ENCODE measurements around the gene DOCK2.

The DOCK2 gene

DNA sequence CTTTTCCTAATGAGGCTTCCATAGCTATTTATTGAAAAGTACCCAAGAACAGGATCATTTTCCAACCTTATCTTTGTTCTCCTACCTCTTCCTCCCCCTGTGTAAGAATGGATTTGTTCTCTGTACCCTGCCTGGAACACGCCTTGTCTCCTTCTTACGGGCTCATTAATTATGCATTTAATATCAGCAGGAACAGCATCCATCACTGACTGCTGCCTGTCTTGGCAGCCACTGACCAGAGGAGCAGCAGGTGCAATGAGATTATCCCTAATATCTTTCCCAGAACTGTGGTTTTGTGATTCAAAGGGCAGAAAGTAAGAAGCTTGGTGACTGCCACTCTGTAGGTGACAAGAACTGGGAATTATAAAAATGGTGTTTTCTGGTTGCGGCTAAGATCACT lies 362.5 kb downstream of the DOCK2 start (continued):
- TF ChIP-seq, protein P1, sequence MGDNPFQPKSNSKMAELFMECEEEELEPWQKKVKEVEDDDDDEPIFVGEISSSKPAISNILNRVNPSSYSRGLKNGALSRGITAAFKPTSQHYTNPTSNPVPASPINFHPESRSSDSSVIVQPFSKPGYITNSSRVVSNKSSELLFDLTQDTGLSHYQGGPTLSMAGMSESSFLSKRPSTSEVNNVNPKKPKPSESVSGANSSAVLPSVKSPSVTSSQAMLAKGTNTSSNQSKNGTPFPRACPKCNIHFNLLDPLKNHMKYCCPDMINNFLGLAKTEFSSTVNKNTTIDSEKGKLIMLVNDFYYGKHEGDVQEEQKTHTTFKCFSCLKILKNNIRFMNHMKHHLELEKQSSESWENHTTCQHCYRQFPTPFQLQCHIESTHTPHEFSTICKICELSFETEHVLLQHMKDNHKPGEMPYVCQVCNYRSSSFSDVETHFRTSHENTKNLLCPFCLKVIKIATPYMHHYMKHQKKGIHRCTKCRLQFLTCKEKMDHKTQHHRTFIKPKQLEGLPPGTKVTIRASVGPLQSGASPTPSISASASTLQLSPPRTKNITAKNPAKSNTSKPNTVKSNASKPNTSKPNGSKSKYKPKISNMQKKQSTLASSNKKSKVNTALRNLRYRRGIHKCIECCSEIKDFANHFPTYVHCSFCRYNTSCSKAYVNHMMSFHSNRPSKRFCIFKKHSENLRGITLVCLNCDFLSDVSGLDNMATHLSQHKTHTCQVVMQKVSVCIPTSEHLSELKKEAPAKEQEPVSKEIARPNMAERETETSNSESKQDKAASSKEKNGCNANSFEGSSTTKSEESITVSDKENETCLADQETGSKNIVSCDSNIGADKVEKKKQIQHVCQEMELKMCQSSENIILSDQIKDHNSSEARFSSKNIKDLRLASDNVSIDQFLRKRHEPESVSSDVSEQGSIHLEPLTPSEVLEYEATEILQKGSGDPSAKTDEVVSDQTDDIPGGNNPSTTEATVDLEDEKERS (tag by site-specific recombination; IDR thresholded peaks at IDR 0.05): no peak
- no peak for TF ChIP-seq ZNF777 (tag by site-specific recombination; IDR thresholded peaks at IDR 0.05; ENCODE audit: borderline replicate concordance)
- TF ChIP-seq YY2 (tag by site-specific recombination; IDR thresholded peaks at IDR 0.05): no peak
- no peak for TF ChIP-seq ZFP69B (tag by site-specific recombination; IDR thresholded peaks at IDR 0.05)
- TF ChIP-seq GFI1B (tag by site-specific recombination; IDR thresholded peaks at IDR 0.05): no peak
- TF ChIP-seq, protein P2, sequence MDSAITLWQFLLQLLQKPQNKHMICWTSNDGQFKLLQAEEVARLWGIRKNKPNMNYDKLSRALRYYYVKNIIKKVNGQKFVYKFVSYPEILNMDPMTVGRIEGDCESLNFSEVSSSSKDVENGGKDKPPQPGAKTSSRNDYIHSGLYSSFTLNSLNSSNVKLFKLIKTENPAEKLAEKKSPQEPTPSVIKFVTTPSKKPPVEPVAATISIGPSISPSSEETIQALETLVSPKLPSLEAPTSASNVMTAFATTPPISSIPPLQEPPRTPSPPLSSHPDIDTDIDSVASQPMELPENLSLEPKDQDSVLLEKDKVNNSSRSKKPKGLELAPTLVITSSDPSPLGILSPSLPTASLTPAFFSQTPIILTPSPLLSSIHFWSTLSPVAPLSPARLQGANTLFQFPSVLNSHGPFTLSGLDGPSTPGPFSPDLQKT (IDR thresholded peaks at IDR 0.05; ENCODE audit: borderline replicate concordance, low read depth, low read length): no peak
- TF ChIP-seq, protein P3, sequence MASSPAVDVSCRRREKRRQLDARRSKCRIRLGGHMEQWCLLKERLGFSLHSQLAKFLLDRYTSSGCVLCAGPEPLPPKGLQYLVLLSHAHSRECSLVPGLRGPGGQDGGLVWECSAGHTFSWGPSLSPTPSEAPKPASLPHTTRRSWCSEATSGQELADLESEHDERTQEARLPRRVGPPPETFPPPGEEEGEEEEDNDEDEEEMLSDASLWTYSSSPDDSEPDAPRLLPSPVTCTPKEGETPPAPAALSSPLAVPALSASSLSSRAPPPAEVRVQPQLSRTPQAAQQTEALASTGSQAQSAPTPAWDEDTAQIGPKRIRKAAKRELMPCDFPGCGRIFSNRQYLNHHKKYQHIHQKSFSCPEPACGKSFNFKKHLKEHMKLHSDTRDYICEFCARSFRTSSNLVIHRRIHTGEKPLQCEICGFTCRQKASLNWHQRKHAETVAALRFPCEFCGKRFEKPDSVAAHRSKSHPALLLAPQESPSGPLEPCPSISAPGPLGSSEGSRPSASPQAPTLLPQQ (tag by site-specific recombination; IDR thresholded peaks at IDR 0.05): no peak
- TF ChIP-seq ZFHX2 (tag by site-specific recombination; conservative IDR thresholded peaks at IDR 0.05): no peak
- TF ChIP-seq SP2 (tag by site-specific recombination; IDR thresholded peaks at IDR 0.05): no peak
- TF ChIP-seq ZFP3 (tag by site-specific recombination; IDR thresholded peaks at IDR 0.05; ENCODE audit: low read depth): no peak
- TF ChIP-seq ZNF133 (tag by site-specific recombination; IDR thresholded peaks at IDR 0.05): no peak

DNA sequence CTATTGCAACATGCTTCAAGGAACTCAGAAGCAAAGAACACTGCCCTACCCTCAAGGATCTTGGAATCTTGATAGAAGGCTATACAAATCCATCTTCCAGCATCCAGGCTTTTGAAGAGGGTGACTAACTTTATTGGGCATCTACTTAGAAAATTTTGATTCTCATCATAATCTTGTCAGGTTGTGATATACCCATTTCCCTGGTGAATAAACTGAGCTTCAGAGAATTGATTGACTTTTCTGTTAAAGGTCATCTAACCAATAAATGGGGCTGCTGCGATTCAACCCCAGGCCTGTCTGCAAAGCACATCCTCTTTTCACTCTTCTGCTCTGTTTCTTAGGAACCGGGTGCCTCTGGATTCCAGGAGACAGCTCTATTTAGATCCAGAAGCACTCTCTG lies 363.1 kb downstream of the DOCK2 start:
- H3K4me1 ChIP-seq (ENCODE audit: control insufficient read depth, insufficient read depth, low read length): no peaks in the 10 kb centered on the region
- POLR2A ChIA-PET: no interaction called here
- no peaks in the 10 kb centered on the region for H3K9me3 ChIP-seq (ENCODE audit: control insufficient read depth, insufficient read depth, low read depth, low read length)
- TF ChIP-seq ZNF777 (tag by site-specific recombination; IDR thresholded peaks at IDR 0.05; ENCODE audit: borderline replicate concordance): no peak
- no peaks in the 10 kb centered on the region for H3K36me3 ChIP-seq (ENCODE audit: control insufficient read depth in 2 of 2, insufficient read depth in 1 of 2, low read length in 2 of 2)
- no peak overlapping the region for H3K4me3 ChIP-seq (ENCODE audit: low read depth, low read length)
- no peak overlapping the region for H3K27ac ChIP-seq (ENCODE audit: extremely low read depth, low read depth, low read length)
- CTCF ChIA-PET: interaction anchor here (0.7 kb wide), 1 partner anchor 299 kb away, joined by 4 read pairs; no protein-coding TSS in a partner anchor

DNA sequence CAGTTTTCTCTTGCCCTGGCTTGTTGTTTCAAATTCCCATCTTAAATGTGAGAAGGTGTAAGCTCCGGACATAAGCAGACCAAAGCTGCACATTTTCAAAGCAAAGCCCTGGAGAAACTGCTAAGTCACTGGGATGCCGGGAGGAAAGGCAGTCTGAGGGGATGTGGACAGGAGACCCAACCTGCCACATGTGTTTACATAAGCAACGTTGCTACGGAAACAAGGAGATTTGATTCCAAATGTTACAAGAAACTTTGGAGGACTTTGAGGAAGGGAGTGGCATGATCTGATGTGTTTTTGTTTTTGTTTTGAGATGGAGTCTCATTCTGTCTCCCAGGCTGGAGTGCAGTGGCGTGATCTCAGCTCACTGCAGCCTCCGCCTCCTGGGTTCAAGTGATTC lies 368.9 kb downstream of the DOCK2 start:
- Histone ChIP-seq H3K4me1 (ENCODE audit: control insufficient read depth, insufficient read depth, low read length) (0 out of 2 replicates have a peak, but pooled peaks cover 2% of the 10 kb centered on the region), H3K27ac (ENCODE audit: extremely low read depth, low read depth, low read length) (no peak overlapping the region), H3K36me3 (ENCODE audit: control insufficient read depth in 2 of 2, insufficient read depth in 1 of 2, low read length in 2 of 2) (no peaks in the 10 kb centered on the region), H3K4me3 (ENCODE audit: low read depth, low read length) (no peak overlapping the region), H3K9me3 (ENCODE audit: control insufficient read depth, insufficient read depth, low read depth, low read length) (no peaks in the 10 kb centered on the region)
- CTCF ChIA-PET: interaction anchor here (1.8 kb wide), 1 partner anchor 26 kb away, joined by 6 read pairs; the partner anchor contains the start of gene INSYN2B
- POLR2A ChIA-PET: no interaction called here
- TF ChIP-seq ZNF629 (tag by site-specific recombination; IDR thresholded peaks at IDR 0.05) (no peak), ZFP41 (tag by site-specific recombination; IDR thresholded peaks at IDR 0.05; ENCODE audit: borderline replicate concordance) (no peak), ZNF544 (tag by site-specific recombination; IDR thresholded peaks at IDR 0.05) (no peak)

DNA sequence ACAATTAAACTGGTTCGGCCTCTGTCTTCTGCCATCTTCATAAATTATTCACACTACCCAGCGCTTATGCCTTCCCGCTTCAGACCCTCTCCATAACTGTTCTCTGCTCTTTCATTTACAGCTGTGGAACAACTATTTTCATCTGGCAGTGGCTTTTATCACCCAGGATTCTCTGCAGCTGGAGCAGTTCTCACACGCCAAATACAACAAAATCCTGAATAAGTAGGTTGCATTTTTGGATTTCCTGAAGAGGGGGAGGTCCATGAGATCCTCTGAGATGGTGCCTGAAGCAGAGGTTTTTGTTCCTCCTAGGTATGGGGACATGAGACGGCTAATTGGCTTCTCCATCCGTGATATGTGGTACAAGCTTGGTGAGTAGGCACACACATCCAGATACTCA lies 371.3 kb downstream of the DOCK2 start:
- Histone ChIP-seq H3K9me3 (ENCODE audit: control insufficient read depth, insufficient read depth, low read depth, low read length) (no peaks in the 10 kb centered on the region), H3K4me3 (ENCODE audit: low read depth, low read length) (no peak overlapping the region), H3K4me1 (ENCODE audit: control insufficient read depth, insufficient read depth, low read length) (0 out of 2 replicates have a peak, but pooled peaks cover 2% of the 10 kb centered on the region), H3K36me3 (ENCODE audit: control insufficient read depth in 2 of 2, insufficient read depth in 1 of 2, low read length in 2 of 2) (no peaks in the 10 kb centered on the region), H3K27ac (ENCODE audit: extremely low read depth, low read depth, low read length) (no peak overlapping the region)
- CTCF ChIA-PET: no interaction called here
- POLR2A ChIA-PET: no interaction called here
- TF ChIP-seq, protein P4, sequence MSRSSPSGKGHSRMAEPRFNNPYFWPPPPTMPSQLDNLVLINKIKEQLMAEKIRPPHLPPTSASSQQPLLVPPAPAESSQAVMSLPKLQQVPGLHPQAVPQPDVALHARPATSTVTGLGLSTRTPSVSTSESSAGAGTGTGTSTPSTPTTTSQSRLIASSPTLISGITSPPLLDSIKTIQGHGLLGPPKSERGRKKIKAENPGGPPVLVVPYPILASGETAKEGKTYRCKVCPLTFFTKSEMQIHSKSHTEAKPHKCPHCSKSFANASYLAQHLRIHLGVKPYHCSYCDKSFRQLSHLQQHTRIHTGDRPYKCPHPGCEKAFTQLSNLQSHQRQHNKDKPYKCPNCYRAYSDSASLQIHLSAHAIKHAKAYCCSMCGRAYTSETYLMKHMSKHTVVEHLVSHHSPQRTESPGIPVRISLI (tag by site-specific recombination; IDR thresholded peaks at IDR 0.05): no peak
- TF ChIP-seq MZF1 (tag by site-specific recombination; IDR thresholded peaks at IDR 0.05; ENCODE audit: borderline replicate concordance): no peak
- no peak for TF ChIP-seq ZNF37A (tag by site-specific recombination; IDR thresholded peaks at IDR 0.05)
- no peak for TF ChIP-seq ZNF558 (tag by site-specific recombination; IDR thresholded peaks at IDR 0.05)
- no peak for TF ChIP-seq ZNF677 (tag by site-specific recombination; IDR thresholded peaks at IDR 0.05)
- TF ChIP-seq, protein P5, sequence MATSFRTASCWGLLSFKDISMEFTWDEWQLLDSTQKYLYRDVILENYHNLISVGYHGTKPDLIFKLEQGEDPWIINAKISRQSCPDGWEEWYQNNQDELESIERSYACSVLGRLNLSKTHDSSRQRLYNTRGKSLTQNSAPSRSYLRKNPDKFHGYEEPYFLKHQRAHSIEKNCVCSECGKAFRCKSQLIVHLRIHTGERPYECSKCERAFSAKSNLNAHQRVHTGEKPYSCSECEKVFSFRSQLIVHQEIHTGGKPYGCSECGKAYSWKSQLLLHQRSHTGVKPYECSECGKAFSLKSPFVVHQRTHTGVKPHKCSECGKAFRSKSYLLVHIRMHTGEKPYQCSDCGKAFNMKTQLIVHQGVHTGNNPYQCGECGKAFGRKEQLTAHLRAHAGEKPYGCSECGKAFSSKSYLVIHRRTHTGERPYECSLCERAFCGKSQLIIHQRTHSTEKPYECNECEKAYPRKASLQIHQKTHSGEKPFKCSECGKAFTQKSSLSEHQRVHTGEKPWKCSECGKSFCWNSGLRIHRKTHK (tag by site-specific recombination; IDR thresholded peaks at IDR 0.05): no peak
- no peak for TF ChIP-seq IKZF3 (tag by site-specific recombination; IDR thresholded peaks at IDR 0.05)
- no peak for TF ChIP-seq KLF10 (tag by site-specific recombination; IDR thresholded peaks at IDR 0.05)
- no peak for TF ChIP-seq YY2 (tag by site-specific recombination; IDR thresholded peaks at IDR 0.05)
- TF ChIP-seq ZNF747 (tag by site-specific recombination; IDR thresholded peaks at IDR 0.05): no peak

Data from HEK293 (cell line).